ENCODE measurements around the gene CEP350. TPM values are rescaled to one million over a fixed set of nuclear protein-coding genes. Genes with fewer than 3 reads are reported as not detected.
"Not testable (repeated sequence)": the region's sequence is repeated elsewhere in the genome, so short reads cannot be mapped to it uniquely, and the experiment has no call there.

Gene CEP350
- total RNA-seq, 1 experiment from 2014 or later: 32.7 TPM

DNA sequence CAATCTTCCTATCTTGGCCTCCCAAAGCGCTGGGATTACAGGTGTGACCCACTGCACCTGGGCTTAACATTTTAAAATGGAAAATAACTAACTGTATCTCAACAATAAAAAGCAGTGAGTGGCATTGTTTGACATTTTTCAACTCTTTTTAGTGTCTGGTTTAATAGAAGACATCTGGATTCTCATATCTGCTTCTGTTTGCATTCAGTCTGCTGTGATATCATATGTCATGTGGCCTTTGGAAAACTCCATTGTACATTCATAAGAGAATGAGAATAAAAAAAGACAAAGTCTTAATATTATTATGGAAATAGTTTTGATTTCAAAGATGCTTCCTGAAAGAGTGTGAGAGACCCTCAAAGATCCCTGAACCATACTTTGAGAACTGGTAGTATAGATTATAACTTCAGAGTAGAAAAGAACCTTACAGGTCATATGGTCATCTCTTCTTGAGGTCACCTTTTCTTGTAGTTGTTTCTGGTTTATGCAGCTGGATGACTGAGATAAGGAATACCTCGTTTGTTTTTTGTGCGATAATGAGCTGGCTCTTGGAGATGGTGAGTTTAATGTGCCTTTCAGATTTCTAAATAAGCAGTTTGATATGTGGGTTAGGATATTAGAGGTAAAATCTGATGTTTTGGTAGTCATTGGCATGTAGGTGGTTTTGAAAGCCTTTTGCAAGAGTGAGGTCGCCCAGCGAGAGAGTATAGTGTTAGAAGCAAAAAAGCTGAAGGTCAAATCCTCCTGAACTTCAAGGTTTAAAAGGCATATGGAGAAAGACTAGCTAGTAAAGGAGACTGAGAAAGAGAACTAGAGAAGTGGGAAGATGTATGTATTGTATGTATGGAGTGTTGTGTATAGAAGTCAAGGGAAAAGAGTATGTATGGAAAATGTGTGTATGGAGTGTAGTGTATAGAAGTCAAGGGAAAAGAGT lies 17.2 kb downstream of the CEP350 start:
- no peak for DNase-seq (ENCODE audit: low read depth)
- in situ Hi-C loops (cut with HindIII; ENCODE audit: low pct_unique_long_range_greater_than_20kb, low sequenced_read_pairs): no loop called here

DNA sequence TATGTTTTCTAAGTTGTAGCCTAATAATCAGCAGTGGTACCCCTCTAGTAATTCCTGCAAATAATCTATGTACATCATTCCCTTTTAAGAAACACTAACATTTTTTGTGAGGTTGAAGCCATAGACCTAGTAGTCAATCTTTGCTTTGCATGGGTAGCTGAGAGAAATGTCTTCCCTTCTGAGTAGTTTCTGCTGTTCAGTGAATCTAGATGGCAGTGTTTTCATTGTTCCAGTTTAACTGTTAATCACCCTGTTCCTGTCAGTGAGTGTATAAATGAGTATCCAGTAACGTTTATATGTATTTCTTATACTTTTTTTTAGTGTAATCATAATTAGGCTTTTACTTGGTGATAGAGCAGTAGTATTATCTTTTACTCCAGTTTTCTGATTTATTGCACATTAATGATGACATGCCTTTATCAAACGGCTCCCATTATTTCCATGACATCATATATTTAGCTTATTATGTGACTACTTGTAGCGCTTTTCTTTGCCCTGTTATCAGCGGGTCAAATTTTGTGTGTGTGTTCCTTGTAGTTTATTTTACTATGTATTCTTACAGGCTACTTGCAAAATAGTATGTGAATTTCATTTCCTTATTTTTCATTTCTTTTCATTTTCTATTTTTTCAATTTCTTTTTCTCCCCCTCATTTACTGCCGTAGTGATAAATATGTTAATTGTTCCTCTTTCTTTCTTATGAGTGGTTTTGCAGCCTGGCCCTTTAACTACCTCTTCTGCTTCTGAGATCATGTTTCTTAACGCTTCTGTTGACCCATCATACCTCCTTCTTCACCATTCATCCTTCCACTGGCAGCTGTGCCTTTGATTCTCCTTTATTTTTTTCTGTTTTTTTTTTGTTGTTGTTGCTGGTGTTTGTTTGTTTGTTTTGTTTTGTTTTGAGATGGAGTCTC lies 18.8 kb downstream of the CEP350 start:
- DNase-seq (ENCODE audit: low read depth): peak; percentile 12
- in situ Hi-C loops (cut with HindIII; ENCODE audit: low pct_unique_long_range_greater_than_20kb, low sequenced_read_pairs): no loop called here

DNA sequence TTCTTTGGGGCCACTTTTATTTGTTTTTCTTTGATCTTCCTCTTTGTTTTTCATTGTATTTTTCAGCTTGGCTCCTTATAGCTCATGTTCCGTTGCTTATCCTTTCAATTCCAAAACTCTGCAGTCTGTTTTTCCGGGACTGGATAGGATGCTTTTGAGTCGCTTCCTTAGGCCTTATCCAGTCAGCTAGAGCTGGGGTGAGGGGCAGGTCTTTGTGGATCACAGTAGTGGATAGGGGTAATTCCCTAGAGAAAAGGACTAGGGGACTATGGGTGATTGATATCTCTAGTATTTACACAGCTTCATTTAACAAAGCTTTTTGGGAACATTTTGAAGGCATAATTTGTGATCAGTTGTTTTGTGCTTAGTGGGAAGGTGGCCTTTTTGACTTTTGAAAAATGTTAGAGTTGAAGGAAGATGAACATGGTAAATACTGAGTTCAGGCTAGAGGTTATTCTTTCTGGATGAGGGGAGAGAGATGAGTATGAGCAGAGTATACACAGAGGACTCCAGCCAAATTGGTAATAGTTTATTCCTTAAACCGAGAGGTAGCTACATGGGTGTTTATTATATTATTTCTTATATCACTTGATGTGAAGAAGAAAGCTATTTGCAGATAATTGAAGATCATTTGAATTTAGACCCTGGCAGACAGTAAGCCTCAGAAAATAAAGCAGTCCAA lies 22.5 kb downstream of the CEP350 start:
- in situ Hi-C loops (cut with HindIII; ENCODE audit: low pct_unique_long_range_greater_than_20kb, low sequenced_read_pairs): no loop called here

DNA sequence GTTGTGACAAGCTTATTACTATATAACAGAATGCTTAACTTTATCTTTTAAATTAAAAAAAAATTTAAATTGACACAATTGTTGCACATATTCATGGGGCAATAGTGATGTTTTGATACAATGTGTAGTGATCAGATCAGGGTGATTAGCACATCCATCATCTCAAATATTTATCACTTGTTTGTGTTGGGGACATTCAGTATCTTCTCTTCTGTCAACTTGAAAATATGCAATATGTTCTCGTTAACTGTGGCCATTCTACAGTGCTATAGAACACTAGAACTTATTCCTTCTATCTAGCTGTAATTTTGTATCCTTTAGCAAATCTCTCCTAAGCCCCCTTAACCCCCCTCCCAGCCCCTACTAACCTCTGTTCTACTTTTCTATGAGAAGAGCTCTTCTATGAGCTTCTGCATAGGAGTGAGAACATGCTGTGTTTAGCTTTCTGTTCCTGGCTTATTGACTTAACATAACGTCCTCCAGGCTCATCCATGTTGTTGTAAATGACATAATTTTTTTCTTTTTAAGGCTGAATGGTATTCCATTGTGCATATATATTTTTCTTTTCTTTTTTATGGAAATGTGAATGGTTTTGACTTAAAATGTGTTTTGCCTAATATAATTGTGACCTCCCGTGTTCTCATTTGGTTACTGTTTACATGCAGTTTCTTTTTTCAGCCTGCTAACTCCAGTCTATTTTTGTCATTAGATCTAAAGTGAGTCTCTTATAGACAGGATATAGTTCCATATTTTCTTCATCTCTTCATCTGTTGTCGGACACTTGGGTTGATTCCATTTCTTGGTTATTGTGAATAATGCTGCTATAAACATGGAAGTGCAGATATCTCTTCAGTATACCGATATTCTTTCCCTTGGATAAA lies 23.8 kb downstream of the CEP350 start:
- in situ Hi-C loops (cut with HindIII; ENCODE audit: low pct_unique_long_range_greater_than_20kb, low sequenced_read_pairs): no loop called here
- DNase-seq (ENCODE audit: low read depth): no peak

More for the DNA sequence above, 22.5 kb downstream of the CEP350 start:
- no peak for DNase-seq (ENCODE audit: low read depth)

DNA sequence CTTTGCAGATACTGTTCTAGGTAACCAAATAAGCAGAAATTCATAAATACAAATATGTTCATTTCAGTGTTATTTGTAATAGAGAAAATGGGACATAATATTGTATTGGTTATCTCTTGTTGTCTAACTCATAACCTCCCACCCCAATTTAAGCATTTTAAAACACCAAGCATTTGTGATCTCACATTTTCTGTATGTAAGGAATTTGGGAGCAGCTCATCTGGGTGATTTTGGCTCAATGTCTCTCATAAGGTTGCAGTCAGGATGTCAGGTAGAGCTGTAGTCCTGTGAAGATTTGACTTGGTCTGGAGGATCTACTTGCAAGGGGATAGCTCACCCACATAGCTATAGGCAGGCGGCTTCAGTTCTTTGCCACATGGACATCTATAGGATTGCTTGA lies 29.5 kb downstream of the CEP350 start:
- DNase-seq (ENCODE audit: low read depth): no peak
- in situ Hi-C loops (cut with HindIII; ENCODE audit: low pct_unique_long_range_greater_than_20kb, low sequenced_read_pairs): no loop called here

DNA sequence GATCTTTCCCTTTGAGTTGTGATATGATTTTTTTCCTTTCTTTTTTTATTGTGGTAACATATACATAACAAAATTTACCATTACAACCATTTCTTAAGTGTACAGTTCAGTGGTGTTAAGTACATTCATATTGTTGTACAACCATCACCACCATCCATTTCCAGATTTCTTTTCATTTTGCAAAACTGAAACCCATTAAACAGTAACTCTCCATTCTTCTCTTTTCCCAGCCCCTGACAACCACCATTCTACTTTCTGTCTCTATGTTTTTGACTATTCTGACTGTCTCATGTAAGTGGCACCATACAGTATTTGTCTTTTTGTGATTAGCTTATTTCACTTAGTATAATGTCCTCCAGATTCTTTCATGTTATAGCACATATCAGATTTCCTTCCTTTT lies 30.3 kb downstream of the CEP350 start:
- no peak for DNase-seq (ENCODE audit: low read depth)
- in situ Hi-C loops (cut with HindIII; ENCODE audit: low pct_unique_long_range_greater_than_20kb, low sequenced_read_pairs): no loop called here

DNA sequence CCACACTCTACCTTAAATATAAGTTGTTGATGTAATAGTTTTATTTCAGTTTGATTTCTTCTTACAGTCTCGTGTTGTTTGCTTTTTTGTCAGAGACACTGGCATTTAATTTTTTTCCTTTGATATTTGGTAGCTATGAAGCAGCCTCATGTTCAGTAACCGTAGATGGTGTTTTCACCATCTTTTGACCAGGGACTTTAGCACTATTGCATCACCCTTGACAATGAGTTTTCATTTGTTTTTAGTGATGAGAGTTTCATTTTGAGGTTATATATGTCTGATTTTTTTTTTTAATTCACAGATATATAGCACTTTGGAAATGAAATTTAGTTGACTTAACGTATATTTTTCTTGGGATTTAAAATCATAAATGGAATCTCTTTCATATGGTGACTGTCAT lies 36.2 kb downstream of the CEP350 start:
- in situ Hi-C loops (cut with HindIII; ENCODE audit: low pct_unique_long_range_greater_than_20kb, low sequenced_read_pairs): no loop called here
- DNase-seq (ENCODE audit: low read depth): no peak

DNA sequence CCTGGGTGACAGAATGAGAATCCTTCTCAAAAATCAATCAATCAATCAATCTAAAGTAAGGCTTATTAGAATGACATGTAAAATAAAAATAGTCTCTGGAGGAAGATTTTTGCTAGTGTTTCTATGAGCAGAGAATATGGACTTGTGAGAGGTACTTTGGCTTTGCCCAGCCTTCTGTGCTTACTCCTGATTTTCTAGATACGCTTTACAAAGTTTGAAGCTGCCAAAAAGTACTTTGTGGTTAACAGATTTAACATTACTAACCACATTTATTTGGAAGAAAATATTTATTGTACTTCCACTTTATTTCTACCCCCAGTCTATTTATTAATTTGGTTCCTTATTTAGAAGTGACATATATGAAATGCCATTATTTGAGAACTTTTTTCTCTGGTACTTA lies 41.0 kb downstream of the CEP350 start:
- no peak for DNase-seq (ENCODE audit: low read depth)
- in situ Hi-C loops (cut with HindIII; ENCODE audit: low pct_unique_long_range_greater_than_20kb, low sequenced_read_pairs): no loop called here

DNA sequence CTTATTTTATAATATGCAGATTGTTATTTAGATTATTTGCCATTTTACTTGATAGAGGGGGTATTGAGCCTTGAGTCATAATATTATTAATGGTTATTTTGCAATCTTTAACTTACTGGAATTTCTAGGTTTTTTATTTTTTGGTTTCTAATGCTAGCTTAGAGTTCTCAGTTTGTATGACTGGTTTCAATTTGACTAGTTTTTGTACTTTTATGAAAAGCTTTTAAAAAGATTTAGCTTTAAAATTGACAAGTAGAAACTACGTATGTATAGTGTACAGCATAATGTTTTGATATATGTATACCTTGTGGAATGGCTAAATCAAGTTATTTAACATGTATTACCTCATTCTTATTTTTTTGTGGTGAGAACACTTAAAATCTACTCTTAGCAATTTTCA lies 41.5 kb downstream of the CEP350 start:
- no peak for DNase-seq (ENCODE audit: low read depth)
- in situ Hi-C loops (cut with HindIII; ENCODE audit: low pct_unique_long_range_greater_than_20kb, low sequenced_read_pairs): no loop called here

DNA sequence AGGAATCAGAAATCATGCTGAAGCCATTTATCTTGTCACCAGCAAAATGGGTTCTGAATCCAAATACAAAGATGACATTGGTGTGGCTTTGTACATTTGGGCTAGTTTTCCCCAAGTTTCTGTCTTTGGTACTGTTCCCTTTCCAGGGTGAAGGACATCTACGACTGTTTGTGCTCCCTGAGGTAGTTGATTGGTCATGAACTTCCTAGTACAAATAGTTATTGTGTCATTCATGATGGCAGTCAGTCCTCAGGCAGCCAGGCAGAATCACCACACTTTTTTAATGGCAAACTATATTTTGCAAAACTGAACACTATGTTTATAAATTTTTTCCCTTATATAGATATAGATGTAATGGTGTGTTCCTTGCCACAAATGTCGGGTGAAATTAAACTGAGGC lies 46.0 kb downstream of the CEP350 start:
- in situ Hi-C loops (cut with HindIII; ENCODE audit: low pct_unique_long_range_greater_than_20kb, low sequenced_read_pairs): no loop called here
- no peak for DNase-seq (ENCODE audit: low read depth)

DNA sequence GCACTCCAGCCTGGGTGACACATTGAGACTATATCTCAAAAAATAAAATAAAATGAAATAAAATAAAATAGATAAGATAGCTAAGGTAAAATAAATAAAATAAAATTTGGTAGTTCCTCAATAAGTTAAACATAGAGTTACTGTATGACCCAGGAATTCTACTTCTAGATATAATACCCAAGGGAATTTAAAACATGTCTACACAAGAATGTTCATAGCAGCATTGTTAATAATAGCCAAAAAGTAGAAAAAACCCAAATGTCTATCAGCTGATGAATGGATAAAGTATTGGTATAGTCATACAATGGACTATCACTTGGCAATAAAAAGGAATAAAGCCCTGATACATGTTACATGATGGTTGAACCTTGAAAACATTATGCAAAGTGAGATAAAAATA lies 47.8 kb downstream of the CEP350 start:
- in situ Hi-C loops (cut with HindIII; ENCODE audit: low pct_unique_long_range_greater_than_20kb, low sequenced_read_pairs): no loop called here

DNA sequence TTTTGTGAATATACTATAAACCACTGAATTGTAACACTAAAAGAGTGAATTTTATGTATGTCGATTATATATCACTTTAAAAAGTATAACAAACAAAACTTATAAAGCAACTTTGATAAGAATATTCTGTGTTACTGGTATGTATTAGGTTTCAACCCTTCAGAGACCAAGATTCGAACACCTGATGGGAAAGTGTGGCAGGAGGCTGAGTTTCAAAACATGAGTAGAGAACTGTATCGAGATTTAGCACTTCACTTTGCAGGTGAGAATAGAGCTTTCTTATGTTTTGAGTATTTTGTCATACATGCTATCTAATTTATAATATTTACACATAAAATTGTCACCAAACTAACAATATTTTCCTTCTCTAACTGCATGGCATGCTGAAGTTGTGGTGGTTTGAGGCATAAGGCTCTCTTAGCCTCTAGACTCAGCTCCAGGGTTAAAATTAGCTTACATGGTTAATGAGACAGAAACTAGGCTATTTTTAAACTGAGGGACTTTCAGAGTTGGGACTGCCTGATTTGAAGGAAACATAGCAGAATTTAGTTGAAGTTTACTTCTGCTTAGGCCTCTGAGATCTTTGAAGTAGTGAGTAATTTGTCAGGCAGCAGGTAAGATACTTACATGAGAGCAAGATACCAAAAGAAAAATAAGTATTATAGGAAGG lies 48.6 kb downstream of the CEP350 start:
- in situ Hi-C loops (cut with HindIII; ENCODE audit: low pct_unique_long_range_greater_than_20kb, low sequenced_read_pairs): no loop called here

More for the DNA sequence above, 47.8 kb downstream of the CEP350 start:
- DNase-seq (ENCODE audit: low read depth): no peak

DNA sequence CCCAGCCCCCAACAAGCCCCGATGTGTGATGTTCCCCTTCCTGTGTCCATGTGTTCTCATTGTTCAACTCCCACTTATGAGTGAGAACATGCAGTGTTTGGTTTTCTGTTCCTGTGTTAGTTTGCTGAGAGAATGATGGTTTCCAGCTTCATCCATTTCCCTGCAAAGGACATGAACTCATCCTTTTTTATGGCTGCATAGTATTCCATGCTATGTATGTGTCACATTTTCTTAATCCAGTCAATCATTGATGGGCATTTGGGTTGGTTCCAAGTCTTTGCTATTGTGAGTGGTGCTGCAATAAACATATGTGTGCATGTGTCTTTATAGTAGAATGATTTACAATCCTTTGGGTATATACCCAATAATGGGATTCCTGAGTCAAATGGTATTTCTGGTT lies 52.2 kb downstream of the CEP350 start:
- DNase-seq (ENCODE audit: low read depth); in situ Hi-C loops (cut with HindIII; ENCODE audit: low pct_unique_long_range_greater_than_20kb, low sequenced_read_pairs): not testable (repeated sequence)

More for the DNA sequence above, 48.6 kb downstream of the CEP350 start:
- DNase-seq (ENCODE audit: low read depth): no peak

DNA sequence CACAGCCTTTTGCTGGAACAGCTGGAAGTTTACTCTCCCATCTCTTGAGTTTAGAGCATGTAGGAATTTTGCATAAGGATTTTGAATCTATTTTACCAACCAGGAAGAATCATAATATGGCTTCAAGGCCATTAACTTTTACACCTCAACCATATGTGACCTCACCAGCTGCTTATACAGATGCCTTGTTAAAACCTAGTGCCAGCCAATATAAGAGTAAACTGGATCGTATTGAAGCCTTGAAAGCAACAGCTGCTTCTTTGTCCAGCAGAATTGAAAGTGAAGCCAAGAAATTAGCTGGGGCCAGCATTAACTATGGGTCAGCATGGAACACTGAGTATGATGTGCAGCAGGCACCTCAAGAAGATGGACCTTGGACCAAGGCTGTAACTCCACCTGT lies 65.4 kb downstream of the CEP350 start:
- in situ Hi-C loops (cut with HindIII; ENCODE audit: low pct_unique_long_range_greater_than_20kb, low sequenced_read_pairs): no loop called here

DNA sequence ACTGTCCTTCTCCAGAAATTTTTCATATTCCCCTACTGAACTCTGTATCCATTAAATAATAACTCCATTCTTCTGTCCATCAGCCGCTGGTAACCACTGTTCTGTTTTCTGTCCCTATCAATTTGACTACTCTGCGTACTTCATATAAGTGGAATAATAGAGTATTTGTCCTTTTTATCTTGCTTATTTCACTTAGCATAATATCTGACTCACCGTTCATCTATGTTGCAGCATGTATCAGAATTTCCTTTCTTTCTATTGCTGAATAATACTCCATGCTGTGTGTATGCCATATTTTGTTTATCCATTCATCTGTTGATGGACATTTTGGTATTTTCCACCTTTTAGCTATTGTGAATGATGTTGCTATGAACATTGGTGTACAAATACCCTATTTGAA lies 71.9 kb downstream of the CEP350 start:
- no peak for DNase-seq (ENCODE audit: low read depth)
- in situ Hi-C loops (cut with HindIII; ENCODE audit: low pct_unique_long_range_greater_than_20kb, low sequenced_read_pairs): no loop called here

More for the DNA sequence above, 65.4 kb downstream of the CEP350 start:
- DNase-seq (ENCODE audit: low read depth): no peak

DNA sequence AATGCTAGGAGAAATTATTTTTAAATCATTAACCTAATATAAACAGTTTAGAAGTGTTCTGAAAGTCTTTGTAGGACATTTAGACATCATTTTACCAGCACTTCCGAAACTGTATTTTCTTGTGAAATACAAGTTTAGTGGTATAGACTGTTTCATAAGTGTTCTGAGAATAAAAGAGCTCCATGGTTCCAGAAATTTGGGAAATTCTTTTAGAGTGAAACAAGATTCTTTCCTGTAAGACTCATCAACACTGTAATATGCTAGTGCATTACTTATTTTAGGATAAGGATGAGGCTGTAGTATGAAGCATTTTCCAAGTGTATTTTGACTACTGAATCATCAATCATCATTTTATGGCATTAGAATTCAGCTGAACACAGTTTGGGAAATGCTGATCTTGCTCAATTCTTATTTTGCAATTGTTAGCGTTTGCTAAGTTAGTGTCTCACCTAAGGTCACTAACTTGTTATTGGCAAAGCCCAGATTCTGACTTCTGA lies 73.4 kb downstream of the CEP350 start:
- DNase-seq (ENCODE audit: low read depth): no peak
- in situ Hi-C loops (cut with HindIII; ENCODE audit: low pct_unique_long_range_greater_than_20kb, low sequenced_read_pairs): no loop called here

DNA sequence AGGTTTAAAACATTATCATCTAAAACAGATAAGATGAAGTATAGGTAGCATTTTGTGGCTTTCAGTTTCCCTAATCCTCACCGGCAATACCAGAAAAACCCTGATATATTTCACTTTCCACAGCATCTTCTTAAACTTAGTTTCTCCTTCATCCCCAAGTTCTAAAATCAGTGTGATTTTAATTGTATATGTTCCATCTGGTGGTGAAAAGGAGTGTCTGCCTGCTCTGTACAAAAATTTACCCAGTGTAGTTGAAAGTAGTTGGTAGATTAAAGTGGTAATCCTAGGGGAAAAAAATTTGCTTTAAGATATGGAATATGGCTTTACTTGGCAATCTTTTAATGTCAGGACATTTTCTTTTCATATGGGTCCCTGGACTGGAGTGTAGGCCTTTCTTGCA lies 74.3 kb downstream of the CEP350 start:
- in situ Hi-C loops (cut with HindIII; ENCODE audit: low pct_unique_long_range_greater_than_20kb, low sequenced_read_pairs): no loop called here
- DNase-seq (ENCODE audit: low read depth): no peak
